ENCODE data around the gene ARIH2. TPM values are rescaled to one million over a fixed set of nuclear protein-coding genes. Genes with fewer than 3 reads are reported as not detected.

The ARIH2 gene
- total RNA-seq, 1 donor from 2014 or later = 82.0 TPM

Small RNA genes within 50 kb of the gene (small RNA-seq; reads per million reads assigned to genes)
- gene MIR191 (3,949 reads per million, percentile 100 among the genes with 10 or more reads in this experiment), gene MIR425 (48.1 reads per million, percentile 95 among the genes with 10 or more reads in this experiment)

Other genes starting within 250 kb of the ARIH2 start
- 8.4 TPM for gene NCKIPSD, start 232.9 kb upstream of the ARIH2 start, total RNA-seq
- gene IP6K2, start 201.6 kb upstream of the ARIH2 start, total RNA-seq = 90.6 TPM
- 29.2 TPM for gene PRKAR2A, start 71.0 kb upstream of the ARIH2 start, total RNA-seq
- 10.3 TPM for gene SLC25A20, start 20.0 kb upstream of the ARIH2 start, total RNA-seq
- 53.0 TPM for gene P4HTM, start 71.4 kb downstream of the ARIH2 start, total RNA-seq
- gene WDR6, start 88.5 kb downstream of the ARIH2 start, total RNA-seq = 85.6 TPM
- 47.4 TPM for gene DALRD3, start 99.7 kb downstream of the ARIH2 start, total RNA-seq
- 33.4 TPM for gene NDUFAF3, start 103.3 kb downstream of the ARIH2 start, total RNA-seq
- gene IMPDH2, start 110.6 kb downstream of the ARIH2 start, total RNA-seq = 190 TPM
- gene QRICH1, start 175.2 kb downstream of the ARIH2 start, total RNA-seq = 113 TPM
- gene QARS1, start 185.9 kb downstream of the ARIH2 start, total RNA-seq = 197 TPM
- gene USP19, start 202.0 kb downstream of the ARIH2 start, total RNA-seq = 49.0 TPM
- gene LAMB2, start 214.2 kb downstream of the ARIH2 start, total RNA-seq = 47.6 TPM
- gene CCDC71, start 247.5 kb downstream of the ARIH2 start, total RNA-seq = 18.6 TPM

Data from occipital lobe (tissue), 2 donors.